HG03159 (cell line): ENCODE results near the gene FHAD1.
"Not testable (repeated sequence)": the region's sequence is repeated elsewhere in the genome, so short reads cannot be mapped to it uniquely, and the experiment has no call there.

Experiments used
- ATAC-seq: cut with Tn5 transposase; IDR thresholded peaks from one replicate; pipeline ENCODE4 v1.9.1; 2021; ENCODE audit warnings: mild to moderate bottlenecking, moderate library complexity; ENCODE audit not compliant: unreplicated experiment

FHAD1 gene

GRCh38 chr1:15362096-15362736 is 115.2 kb downstream of the FHAD1 start:
- ATAC-seq, result no peak

GRCh38 chr1:15362737-15363128 is 115.7 kb downstream of the FHAD1 start:
- no peak for ATAC-seq

GRCh38 chr1:15364740-15365139 is 117.7 kb downstream of the FHAD1 start:
- ATAC-seq, result no peak

GRCh38 chr1:15368888-15369287 is 121.9 kb downstream of the FHAD1 start:
- ATAC-seq, result no peak

- no peak for ATAC-seq
Measured at GRCh38 chr1:15370268-15370667, 123.2 kb downstream of the FHAD1 start.

- ATAC-seq, result no peak
Measured at GRCh38 chr1:15370781-15371520, 123.9 kb downstream of the FHAD1 start.

GRCh38 chr1:15371610-15372545 is 124.9 kb downstream of the FHAD1 start:
- ATAC-seq, result no peak

- no peak for ATAC-seq
Measured at GRCh38 chr1:15378729-15379128, 131.7 kb downstream of the FHAD1 start.

GRCh38 chr1:15379151-15379550 is 132.1 kb downstream of the FHAD1 start:
- ATAC-seq, result not testable (repeated sequence)

GRCh38 chr1:15380601-15381508 is 133.8 kb downstream of the FHAD1 start:
- no peak for ATAC-seq

- ATAC-seq, result no peak
Measured at GRCh38 chr1:15381805-15382204, 134.8 kb downstream of the FHAD1 start.

GRCh38 chr1:15382601-15383518 is 135.8 kb downstream of the FHAD1 start:
- no peak for ATAC-seq

- no peak for ATAC-seq
Measured at GRCh38 chr1:15383810-15384209, 136.8 kb downstream of the FHAD1 start.

- ATAC-seq, result no peak
Measured at GRCh38 chr1:15384301-15384901, 137.4 kb downstream of the FHAD1 start.

GRCh38 chr1:15385420-15385819 is 138.4 kb downstream of the FHAD1 start:
- no peak for ATAC-seq

- no peak for ATAC-seq
Measured at GRCh38 chr1:15386164-15386749, 139.2 kb downstream of the FHAD1 start.

- no peak for ATAC-seq
Measured at GRCh38 chr1:15388201-15388880, 141.3 kb downstream of the FHAD1 start.

- ATAC-seq, result not testable (repeated sequence)
Measured at GRCh38 chr1:15389828-15390227, 142.8 kb downstream of the FHAD1 start.
